Activated naive CD4-positive, alpha-beta T cell (primary cell): ENCODE results near the gene DNAJC1.

Source experiments
- DNase-seq, 4 experiments: peaks; one replicate each; lab custom pipeline; 2025; lab: John Stamatoyannopoulos, UW

Gene DNAJC1

DNA sequence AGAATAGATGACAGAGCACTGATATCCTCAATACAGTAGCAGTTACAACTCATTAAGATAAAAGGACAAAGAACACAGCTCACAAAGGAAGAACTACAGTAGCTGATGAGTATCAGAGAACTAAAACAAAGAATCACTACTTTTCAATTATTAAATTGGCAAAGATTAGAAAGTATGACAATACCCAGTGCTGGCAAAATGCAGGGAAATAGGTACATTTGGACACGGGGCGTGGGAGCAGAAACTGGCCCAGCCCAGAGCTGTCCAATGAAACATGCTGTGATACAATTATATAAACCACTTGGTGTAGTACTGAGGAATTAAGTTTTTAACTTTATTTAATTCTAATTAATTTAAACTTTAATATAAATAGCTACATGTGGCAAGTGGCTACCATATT, 243.2 kb downstream of the DNAJC1 start:
- DNase-seq, result no peak

DNA sequence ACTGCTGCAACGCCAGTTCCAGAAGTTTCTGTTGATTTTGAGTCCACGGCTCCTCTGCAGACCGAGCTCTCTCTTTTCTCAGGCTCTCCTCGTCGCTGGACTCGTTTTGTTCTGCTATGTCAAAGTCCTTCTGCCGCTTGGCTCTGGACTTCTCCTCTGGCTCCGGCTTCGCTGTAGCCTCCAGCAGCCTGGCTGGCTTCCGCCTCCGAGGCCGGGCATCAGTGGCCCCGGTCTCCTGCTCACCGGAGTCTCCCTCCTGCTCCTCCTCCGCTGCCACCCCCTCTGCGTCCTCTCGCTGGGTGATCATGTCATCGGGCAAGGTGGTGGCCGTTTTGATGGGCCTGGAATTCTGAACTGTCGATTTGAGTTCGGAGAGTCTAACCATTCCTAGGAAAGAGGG, 244.3 kb downstream of the DNAJC1 start:
- no peak for DNase-seq

DNA sequence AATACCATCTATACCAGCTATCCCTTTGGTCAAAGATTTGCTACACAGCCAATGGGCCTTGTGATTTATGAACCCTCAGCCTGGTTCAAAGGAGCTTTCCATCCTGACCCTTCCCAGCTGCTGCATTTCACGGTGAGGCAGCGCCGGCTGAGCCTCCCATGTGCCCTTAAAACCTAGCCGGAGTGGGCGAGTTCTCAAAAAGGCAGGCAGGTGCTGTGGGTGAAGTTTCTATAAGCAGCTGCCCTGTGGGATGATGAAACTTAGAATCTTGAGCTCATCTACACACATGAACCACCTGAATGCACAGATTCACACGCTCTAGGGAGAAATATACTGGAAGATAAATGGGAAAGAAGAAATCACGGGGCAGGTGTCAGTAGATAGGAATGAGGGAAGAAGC, 244.8 kb downstream of the DNAJC1 start:
- DNase-seq, result no peak

DNA sequence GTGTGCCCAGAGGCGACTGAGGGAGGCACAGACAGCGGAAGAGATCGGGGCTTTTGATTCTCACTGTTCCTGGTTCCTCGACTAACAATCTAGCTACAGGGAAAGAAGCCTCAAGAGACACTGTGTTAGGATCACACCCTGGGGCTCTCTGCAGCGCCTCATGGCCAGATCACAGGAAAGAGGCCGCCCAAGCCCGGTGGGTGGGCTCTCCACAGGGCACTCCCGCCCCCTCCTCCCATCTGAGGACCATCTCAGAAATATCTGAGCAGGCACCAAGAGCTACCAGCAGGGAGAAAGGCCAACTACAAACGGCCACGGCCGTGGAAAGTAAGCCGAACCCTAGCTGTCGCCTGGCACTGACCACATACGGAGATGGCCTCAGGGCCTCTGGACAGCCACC, 245.3 kb downstream of the DNAJC1 start:
- DNase-seq, result no peak

DNA sequence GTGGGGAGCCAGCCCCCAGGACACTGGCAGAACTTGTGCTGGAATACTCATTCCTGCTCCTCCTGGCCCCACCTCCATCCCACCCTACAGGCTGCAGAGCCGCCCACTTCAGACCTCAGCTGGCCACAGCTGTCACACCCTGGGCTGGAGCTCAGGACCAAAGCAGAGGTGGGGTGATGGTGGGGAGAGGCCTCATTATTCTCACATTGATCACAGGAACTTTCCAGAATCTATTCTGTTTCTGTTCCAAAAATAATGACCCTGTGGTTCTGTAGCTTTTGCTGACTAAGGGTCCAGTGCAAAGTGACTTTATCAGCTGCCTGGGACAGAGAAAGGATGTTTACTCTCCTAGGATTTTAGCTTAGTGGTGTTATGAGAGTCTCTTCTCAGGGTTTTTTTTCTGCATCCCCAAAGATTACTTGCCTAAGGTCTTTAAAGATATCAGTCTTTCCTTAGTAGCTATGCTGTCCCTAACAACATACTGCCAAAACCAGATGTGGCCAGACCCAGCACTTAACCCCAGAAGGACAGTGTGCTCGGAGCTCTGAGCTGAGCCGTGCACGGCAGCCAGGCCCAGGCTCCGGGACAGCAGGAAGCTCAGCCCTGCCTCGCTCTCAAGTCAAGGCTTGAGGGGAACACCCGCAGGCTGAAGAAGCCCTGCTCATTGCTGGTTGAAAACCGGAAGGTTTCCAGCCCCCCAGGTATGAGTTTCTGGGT, 246.2 kb downstream of the DNAJC1 start:
- DNase-seq, result no peak

- DNase-seq, result no peak
Observed at GRCh38 chr10:21756707-21757106, 246.8 kb downstream of the DNAJC1 start.

DNA sequence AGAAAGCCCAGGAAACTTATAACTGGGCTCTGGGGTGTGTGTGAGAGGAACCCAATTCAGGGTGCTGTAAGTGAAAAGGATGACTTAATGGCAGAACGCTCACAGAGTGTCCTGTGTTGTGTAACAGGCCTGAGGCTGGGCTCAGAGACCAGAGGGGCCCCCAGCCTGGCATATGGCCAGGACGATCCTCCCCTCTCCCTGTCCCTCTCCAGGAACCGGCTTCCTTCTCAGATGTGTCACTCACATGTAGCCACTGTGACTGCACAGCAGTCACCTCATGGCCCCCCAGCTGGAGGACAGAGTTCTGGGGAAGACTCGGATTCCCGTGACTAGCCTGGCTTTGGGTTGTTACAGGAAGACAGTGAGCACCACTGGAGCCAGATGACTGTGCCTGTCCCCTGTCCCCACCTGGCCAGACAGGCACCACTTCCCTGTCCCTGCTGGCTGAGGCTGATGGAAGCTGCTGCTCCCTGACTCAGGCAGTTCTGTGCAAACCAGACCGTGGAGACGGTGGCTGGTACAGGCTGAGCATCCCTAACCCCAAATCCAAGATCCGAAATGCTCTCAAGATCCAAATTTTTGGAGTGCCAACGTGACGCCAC, 249.0 kb downstream of the DNAJC1 start:
- no peak for DNase-seq

DNA sequence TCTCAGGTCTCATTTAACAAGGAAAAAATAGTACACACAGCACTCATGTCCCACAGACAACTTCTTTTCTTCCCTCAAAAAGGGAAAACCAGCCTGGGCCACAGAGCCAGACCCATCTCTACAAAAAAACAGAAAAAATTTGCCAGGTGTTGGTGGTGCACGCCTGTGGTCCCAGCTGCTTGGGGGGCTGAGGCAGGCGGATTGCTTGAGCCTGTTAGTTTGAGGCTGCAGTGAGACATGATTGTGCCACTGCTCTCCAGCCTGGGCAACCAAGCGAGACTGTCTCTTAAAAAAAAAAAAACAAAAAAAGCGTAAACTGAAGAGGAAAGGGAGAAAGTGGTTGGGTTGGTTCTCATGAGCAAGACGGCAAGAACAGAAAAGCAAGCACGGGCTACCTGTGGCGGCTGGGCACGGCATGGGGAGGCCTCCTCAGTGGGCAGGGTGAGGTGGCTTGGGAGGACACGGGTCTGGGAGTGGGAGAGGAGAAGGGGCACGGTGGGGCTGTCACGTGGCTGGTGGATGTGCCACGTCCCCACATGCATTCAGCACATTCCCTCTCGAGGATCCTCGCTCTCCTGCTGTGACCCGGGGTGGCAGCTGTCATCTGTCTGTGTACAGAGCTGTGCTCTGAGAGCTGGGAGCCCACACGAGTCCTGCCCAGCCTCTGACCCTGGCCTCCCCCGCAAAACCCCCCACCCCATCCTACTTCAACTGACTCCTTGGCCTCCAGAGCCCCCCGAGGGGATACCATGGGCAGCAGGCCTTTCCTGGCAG, 249.8 kb downstream of the DNAJC1 start:
- no peak for DNase-seq

- no peak for DNase-seq
Observed at GRCh38 chr10:21751341-21752310, 251.9 kb downstream of the DNAJC1 start.

- no peak for DNase-seq
Observed at GRCh38 chr10:21750424-21750823, 253.1 kb downstream of the DNAJC1 start.

- DNase-seq, result no peak
Observed at GRCh38 chr10:21749788-21750187, 253.7 kb downstream of the DNAJC1 start.

DNA sequence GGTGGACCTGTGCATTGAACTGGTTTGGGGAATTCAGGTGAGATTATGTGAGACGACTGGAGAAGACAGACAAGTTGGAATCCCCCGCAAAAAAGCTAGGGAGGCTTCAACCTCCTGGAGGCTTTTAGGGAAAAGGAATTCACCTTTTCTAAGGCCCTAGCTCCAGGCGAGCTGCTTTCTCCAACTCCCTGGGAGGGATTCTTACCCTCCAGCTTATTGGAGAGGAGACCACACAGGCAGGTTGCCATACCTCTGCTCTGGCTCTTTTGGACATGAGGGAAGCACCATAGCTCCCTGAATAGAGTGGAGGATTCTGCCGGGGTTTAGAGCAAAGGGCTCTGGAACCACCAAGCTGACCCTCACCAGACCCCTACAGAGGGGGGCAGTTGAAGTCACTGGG, 255.7 kb downstream of the DNAJC1 start:
- no peak for DNase-seq

- DNase-seq, result no peak
Observed at GRCh38 chr10:21746118-21746517, 257.4 kb downstream of the DNAJC1 start.

DNA sequence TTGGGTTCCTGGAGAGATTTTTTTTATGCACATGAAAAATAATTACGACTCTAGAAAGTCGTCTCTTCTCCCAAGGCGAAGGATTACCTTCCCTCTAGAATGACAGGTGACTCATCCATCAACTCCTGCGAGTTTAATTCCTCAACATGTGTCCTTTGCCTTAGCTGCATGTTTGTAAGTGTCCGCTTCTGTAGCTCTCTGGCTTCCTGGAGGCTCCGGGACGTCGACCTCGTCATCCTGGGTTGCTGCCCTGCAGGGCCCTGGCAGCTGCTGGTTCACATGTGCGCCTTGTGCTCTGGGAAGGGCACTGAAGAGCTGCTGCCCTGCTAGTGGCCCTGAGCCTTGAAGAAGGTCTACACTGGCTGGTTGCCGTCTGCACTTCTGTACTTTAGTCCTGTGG, 259.3 kb downstream of the DNAJC1 start:
- no peak for DNase-seq

GRCh38 chr10:21742740-21743412, 260.7 kb downstream of the DNAJC1 start:
- no peak for DNase-seq

- no peak for DNase-seq
Observed at GRCh38 chr10:21740989-21741388, 262.5 kb downstream of the DNAJC1 start.

DNA sequence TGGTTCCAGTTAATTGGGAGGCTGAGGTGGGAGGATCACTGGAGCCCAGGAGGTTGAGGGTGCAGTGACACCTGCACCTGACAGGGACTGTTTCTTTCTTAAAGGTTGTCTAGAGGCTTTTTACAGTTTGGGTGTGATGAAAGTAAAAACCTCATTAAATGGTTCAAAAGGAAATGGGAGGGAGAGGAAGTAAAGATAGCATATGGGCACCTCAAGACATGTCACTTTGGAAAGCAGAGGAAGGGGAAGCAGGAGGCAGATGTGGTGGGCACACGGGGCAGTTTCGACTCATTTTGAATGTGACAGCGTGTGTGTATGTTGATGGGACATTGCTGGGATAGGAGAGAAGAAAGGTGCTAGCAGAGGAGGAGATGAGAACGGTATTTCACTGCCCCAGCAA, 266.4 kb downstream of the DNAJC1 start:
- no peak for DNase-seq

- no peak for DNase-seq
Observed at GRCh38 chr10:21733710-21734109, 269.8 kb downstream of the DNAJC1 start.

DNA sequence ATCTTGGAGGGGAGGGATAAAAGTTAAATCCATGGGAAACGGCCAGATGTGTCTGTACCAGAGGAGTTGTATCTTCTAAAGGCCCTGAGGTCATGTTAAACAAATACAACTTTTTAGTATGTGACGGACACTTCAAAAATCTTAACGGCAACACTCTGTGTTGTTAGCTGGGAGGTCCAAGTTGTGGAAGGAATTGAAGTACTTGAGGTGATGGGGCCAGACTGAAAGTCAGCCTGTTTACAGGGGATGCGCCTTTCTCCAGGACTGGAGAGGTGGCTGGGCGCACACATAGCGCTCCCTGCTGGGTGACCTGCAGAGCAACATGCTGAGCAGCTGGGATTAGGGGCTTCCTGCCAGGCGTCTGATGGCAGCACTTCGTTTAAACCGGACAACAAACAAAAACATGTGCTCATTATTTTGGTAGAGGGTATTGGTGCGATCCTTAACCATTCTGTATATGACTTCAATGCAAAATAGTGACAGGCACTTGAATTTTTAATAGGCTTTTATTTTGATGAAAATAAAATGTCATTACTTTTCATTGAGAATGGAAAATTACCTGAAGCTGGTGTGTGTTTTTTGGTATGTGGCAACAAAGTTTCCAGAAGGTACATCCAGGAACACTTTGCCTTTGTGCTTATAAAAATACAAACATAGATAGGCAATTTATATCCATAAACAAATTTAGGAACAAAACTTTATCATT, 271.3 kb downstream of the DNAJC1 start:
- DNase-seq, result peak in 1 of 4 experiments; percentile 20

- no peak for DNase-seq
Observed at GRCh38 chr10:21728618-21729017, 274.9 kb downstream of the DNAJC1 start.
